Lower lobe of right lung (tissue), 2 donors: Measurements from ENCODE around the gene CNGA3. TPM values are rescaled to one million over a fixed set of nuclear protein-coding genes. Genes with fewer than 3 reads are reported as not detected.

ENCODE experiments used
- ATAC-seq, 2 donors: fragments of 200-7000 bp; cut with Tn5 transposase; one replicate each; pipeline ENCODE4 v1.9.1; 2020 to 2022; ENCODE audit warnings: mild to moderate bottlenecking in 2 of 2, moderate library complexity in 2 of 2
- DNase-seq: peaks from one replicate; pipeline ENCODE4 v3.0.0-alpha.2; 2020
- H3K27ac ChIP-seq: fragments of 200-600 bp; one replicate; pipeline ENCODE4 v1.8.0; 2022
- H3K27me3 ChIP-seq: fragments of 200-600 bp; one replicate; pipeline ENCODE4 v1.8.0; 2022; ENCODE audit warnings: low read depth
- H3K36me3 ChIP-seq: fragments of 200-600 bp; one replicate; pipeline ENCODE4 v1.8.0; 2022; ENCODE audit warnings: mild to moderate bottlenecking
- H3K4me1 ChIP-seq: fragments of 200-600 bp; one replicate; pipeline ENCODE4 v1.8.0; 2022
- H3K4me3 ChIP-seq: fragments of 200-600 bp; one replicate; pipeline ENCODE4 v1.8.0; 2022; ENCODE audit warnings: mild to moderate bottlenecking
- H3K9me3 ChIP-seq: fragments of 200-600 bp; one replicate; pipeline ENCODE4 v1.8.0; 2022
- intact Hi-C: fragments of 100-400 bp; cut with DNase I; formaldehyde crosslinking; loops from one replicate; pipeline ENCODE4 v1.11.0; 2022
- total RNA-seq: library from RNA; stranded (reverse); fragmentation: NEBNext Ultra II Directional; extraction: Animal tissue kit (Norgen Biotek cat#: 25700); gene quantifications from one replicate; pipeline ENCODE4 v1.2.1, GENCODE V29; 2021
- TF ChIP-seq, protein P1 (sequence below): fragments of 200-600 bp; IDR thresholded peaks from one replicate; pipeline ENCODE4 v1.8.0; 2022; ENCODE audit warnings: antibody characterized with exemption, mild to moderate bottlenecking
- donor health status: DM: no; HTN: yes; CAD: no; lungs with severe emphysema.

CNGA3 gene
- total RNA-seq, 1 donor from 2014 or later, result 0.18 TPM

DNA sequence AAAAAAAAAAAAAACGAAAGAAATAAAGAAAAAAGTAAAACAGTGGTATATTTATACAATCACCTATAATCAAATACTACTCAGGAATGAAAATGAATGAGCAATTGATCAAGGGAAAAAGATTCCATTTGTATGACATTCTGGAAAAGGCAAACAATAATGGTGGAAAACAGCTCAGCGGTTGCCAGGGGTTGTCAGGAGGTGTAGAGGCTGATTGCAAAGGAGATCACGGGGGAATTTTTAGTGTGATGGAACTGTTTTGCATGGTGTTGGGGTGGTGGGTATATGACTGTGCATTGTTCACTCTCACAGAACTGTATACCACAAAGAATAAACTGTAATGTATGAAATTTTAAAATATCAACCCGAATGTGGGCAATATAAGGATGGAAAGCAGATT, 52.9 kb downstream of the CNGA3 start:
- ATAC-seq (no peak), DNase-seq (no peak)
- Histone ChIP-seq H3K4me3 (no peak overlapping the region), H3K9me3 (no peaks in the 10 kb centered on the region), H3K4me1 (no peaks in the 10 kb centered on the region), H3K27ac (no peak overlapping the region), H3K27me3 (no peaks in the 10 kb centered on the region), H3K36me3 (no peaks in the 10 kb centered on the region)
- TF ChIP-seq, protein P1, sequence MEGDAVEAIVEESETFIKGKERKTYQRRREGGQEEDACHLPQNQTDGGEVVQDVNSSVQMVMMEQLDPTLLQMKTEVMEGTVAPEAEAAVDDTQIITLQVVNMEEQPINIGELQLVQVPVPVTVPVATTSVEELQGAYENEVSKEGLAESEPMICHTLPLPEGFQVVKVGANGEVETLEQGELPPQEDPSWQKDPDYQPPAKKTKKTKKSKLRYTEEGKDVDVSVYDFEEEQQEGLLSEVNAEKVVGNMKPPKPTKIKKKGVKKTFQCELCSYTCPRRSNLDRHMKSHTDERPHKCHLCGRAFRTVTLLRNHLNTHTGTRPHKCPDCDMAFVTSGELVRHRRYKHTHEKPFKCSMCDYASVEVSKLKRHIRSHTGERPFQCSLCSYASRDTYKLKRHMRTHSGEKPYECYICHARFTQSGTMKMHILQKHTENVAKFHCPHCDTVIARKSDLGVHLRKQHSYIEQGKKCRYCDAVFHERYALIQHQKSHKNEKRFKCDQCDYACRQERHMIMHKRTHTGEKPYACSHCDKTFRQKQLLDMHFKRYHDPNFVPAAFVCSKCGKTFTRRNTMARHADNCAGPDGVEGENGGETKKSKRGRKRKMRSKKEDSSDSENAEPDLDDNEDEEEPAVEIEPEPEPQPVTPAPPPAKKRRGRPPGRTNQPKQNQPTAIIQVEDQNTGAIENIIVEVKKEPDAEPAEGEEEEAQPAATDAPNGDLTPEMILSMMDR, result no peak
- intact Hi-C loops, result no loop called here

GRCh38 chr2:98403878-98404277, 57.6 kb downstream of the CNGA3 start:
- no peaks in the 10 kb centered on the region for H3K36me3 ChIP-seq
- no peak for DNase-seq
- H3K27me3 ChIP-seq, result no peaks in the 10 kb centered on the region
- ATAC-seq, result no peak
- no peak overlapping the region for H3K27ac ChIP-seq
- intact Hi-C loops, result no loop called here
- H3K4me3 ChIP-seq, result no peak overlapping the region
- no peaks in the 10 kb centered on the region for H3K9me3 ChIP-seq
- no peaks in the 10 kb centered on the region for H3K4me1 ChIP-seq
- TF ChIP-seq, protein P1, result no peak

- ATAC-seq (no peak), DNase-seq (no peak)
- TF ChIP-seq, protein P1, result no peak
- Histone ChIP-seq H3K36me3 (no peaks in the 10 kb centered on the region), H3K27me3 (no peaks in the 10 kb centered on the region), H3K4me3 (no peak overlapping the region), H3K27ac (no peak overlapping the region), H3K9me3 (no peaks in the 10 kb centered on the region), H3K4me1 (no peaks in the 10 kb centered on the region)
- intact Hi-C loops, result no loop called here
These were observed 58.4 kb downstream of the CNGA3 start for GRCh38 chr2:98404556-98405250.

DNA sequence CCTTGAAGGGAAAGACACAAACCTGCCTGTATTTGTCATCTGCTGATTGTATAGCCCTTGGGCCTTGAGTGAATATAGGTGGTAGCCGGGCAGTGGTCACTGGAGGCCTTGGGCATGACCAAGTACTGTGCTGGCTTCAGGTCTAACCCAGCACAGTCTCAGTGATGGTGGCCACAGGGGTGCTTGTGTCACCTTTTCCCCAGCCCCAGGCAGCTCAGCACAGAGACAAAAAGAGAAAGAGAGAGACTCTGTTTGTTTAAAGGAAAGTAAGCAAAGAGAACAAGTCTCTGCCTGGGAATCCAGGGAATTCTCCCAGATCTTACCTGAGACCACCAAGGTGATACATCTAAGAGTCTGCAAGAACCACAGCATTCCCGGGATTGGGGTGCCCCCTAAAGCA, 59.0 kb downstream of the CNGA3 start:
- Histone ChIP-seq H3K4me1 (no peaks in the 10 kb centered on the region), H3K27me3 (no peaks in the 10 kb centered on the region), H3K36me3 (no peaks in the 10 kb centered on the region), H3K4me3 (no peak overlapping the region), H3K27ac (no peak overlapping the region), H3K9me3 (no peaks in the 10 kb centered on the region)
- TF ChIP-seq, protein P1, result no peak
- no peak for ATAC-seq
- DNase-seq, result no peak
- intact Hi-C loops, result no loop called here

DNA sequence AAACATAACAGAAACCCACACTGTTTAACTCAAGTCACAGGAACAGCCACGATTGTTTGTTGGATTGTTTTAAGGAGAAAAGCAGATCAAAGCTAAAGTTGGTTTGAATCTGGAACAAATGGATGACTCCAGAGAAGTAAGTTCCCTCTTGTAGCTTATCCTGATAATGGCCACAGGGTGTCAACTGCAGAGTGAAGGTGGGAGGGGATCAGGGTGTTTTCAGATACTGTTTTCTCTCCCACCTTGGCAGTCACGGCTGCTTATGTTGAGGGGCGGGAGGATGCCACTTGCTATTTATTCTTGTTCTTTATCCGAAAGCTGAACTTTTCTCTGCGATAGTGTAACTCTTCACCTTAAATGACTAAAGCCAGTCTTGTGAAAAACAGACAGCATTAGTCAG, 61.9 kb downstream of the CNGA3 start:
- H3K9me3 ChIP-seq, result no peaks in the 10 kb centered on the region
- no peaks in the 10 kb centered on the region for H3K27me3 ChIP-seq
- DNase-seq (no peak), ATAC-seq (no peak)
- H3K27ac ChIP-seq, result no peak overlapping the region
- TF ChIP-seq, protein P1, result no peak
- H3K4me3 ChIP-seq, result no peak overlapping the region
- intact Hi-C loops, result no loop called here
- H3K4me1 ChIP-seq, result no peaks in the 10 kb centered on the region
- H3K36me3 ChIP-seq, result no peaks in the 10 kb centered on the region
